GM19240 (cell line): ENCODE data around the gene TP53BP1.
"Not testable (repeated sequence)": the region's sequence is repeated elsewhere in the genome, so short reads cannot be mapped to it uniquely, and the experiment has no call there.

Source experiments
- DNase-seq: peaks from one replicate; pipeline ENCODE4 v3.0.0; 2011; ENCODE audit warnings: low spot score; ENCODE audit not compliant: insufficient read length

The TP53BP1 gene

GRCh38 chr15:43420435-43420834 is 72.5 kb downstream of the TP53BP1 start:
- DNase-seq = no peak

DNA sequence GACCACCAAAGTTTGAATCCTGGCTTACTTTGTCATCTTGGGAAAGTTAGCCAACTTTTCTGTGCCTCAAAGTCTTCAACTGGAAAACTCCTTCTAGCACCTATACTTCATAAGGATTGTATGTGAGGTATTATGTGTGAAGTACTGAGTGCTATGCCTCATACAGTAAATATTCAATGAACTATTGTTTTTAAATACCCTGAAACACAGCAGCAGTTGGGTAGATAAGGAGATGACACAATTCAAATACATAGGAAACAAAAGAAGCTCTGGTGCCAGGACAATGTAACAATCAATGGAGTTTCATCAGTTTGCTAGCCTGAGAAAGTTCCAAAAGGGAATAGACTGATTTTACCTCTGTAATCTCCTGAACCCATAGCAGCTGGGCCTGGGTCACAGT is 78.8 kb downstream of the TP53BP1 start:
- DNase-seq = no peak

DNA sequence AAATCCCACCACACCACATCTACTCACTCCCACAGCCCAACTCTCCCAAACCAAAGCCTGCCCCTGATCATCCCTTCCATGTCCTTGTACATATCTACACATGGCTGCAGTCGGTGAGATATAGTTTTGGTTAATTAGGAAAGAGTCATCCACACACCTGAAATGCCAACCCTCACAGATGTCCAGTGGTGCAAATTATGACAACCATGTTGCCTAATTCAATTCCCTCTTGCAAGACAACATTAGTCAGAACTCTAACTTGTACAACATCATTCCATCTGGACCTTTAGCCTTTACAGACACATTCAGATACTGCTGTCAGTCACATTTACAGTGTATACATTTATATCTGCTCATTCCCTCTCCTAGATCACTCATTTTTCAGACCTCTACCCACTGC is 80.9 kb downstream of the TP53BP1 start:
- DNase-seq = no peak

- no peak for DNase-seq
Measured at GRCh38 chr15:43410572-43411214, 82.3 kb downstream of the TP53BP1 start.

DNA sequence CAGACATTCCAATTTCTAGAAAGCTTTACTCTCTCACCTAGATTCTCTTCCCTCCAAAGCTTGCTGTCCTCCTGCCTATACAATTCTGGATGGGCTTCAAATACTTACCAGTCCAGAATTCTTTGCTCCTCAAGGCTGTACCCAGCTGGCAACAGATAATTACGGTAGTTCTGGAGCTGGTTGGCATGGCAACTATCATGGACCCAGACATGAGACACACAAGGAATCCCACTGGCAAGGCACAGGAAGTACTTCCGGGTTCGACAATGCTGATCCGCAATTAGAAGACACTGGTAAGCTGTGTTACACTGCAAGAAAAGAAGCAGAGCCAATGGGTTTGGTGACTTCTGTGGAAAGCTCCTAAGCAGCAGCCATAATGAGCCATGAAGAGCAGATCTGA is 84.2 kb downstream of the TP53BP1 start:
- no peak for DNase-seq

GRCh38 chr15:43406808-43407207 is 86.1 kb downstream of the TP53BP1 start:
- DNase-seq = no peak

DNA sequence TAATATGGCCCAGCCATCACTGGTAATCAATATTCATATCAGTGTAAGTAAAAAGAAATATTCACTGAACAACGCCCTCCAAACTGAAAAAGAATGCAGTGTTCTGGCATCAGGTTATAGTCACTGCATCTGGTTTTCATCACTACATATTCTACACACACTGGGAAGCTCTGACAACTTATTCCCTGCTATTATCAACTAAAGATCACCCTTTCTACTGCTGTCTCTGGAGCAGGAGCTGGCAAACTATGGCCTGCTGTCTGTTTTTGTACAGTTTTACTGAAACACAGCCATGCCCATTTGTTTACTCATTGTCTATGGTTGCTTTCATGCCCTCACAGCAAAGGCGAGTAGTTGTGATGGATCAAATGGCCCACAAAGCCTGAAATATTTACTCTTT is 86.8 kb downstream of the TP53BP1 start:
- DNase-seq = no peak

- no peak for DNase-seq
Measured at GRCh38 chr15:43404130-43404529, 88.8 kb downstream of the TP53BP1 start.

GRCh38 chr15:43403616-43404015 is 89.3 kb downstream of the TP53BP1 start:
- DNase-seq = no peak

DNA sequence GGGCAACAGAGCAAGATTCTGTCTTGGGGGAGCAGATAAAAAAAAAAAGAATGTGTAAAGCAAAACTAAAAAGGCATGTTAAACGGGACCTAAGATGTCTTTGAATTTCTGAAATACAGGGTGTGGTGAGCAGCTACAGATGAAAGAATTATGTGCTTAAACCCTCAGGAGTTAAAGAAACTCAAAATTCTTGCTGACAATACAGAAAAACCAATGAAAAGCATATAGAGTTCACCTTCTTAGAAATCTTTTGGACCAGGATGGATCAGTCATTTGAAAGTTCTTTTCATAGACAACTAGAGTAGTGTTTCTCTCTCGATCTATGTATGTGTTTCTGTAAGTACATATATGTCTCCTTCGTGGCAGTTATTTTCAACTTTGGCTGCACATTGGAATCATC is 90.7 kb downstream of the TP53BP1 start:
- no peak for DNase-seq

- not testable (repeated sequence) for DNase-seq
Measured at GRCh38 chr15:43393592-43393991, 99.4 kb downstream of the TP53BP1 start.

- no peak for DNase-seq
Measured at GRCh38 chr15:43390723-43391122, 102.2 kb downstream of the TP53BP1 start.

- DNase-seq = no peak
Measured at GRCh38 chr15:43383070-43383469, 109.9 kb downstream of the TP53BP1 start.

- no peak for DNase-seq
Measured at GRCh38 chr15:43382310-43382709, 110.6 kb downstream of the TP53BP1 start.

DNA sequence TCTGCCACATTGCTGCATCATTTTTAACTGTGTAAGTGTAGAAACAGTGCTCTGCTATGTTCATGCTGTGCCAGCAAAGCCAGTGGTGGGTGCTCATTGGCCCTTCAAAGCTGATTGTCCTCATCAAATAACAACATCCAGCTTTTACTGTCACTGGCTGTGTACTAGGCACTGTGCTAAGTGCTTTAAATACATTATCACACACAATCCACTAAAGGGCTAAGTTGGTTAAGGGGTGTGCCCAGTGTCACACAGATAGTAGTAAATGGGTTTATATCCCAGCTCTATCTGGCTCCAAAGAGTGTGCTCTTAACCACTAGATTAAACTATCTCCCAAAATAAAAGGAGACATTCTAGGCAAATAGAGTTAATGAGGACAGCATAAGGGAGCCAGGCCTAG is 114.4 kb downstream of the TP53BP1 start:
- DNase-seq = no peak

GRCh38 chr15:43376017-43376705 is 116.8 kb downstream of the TP53BP1 start:
- DNase-seq = peak; percentile 19

DNA sequence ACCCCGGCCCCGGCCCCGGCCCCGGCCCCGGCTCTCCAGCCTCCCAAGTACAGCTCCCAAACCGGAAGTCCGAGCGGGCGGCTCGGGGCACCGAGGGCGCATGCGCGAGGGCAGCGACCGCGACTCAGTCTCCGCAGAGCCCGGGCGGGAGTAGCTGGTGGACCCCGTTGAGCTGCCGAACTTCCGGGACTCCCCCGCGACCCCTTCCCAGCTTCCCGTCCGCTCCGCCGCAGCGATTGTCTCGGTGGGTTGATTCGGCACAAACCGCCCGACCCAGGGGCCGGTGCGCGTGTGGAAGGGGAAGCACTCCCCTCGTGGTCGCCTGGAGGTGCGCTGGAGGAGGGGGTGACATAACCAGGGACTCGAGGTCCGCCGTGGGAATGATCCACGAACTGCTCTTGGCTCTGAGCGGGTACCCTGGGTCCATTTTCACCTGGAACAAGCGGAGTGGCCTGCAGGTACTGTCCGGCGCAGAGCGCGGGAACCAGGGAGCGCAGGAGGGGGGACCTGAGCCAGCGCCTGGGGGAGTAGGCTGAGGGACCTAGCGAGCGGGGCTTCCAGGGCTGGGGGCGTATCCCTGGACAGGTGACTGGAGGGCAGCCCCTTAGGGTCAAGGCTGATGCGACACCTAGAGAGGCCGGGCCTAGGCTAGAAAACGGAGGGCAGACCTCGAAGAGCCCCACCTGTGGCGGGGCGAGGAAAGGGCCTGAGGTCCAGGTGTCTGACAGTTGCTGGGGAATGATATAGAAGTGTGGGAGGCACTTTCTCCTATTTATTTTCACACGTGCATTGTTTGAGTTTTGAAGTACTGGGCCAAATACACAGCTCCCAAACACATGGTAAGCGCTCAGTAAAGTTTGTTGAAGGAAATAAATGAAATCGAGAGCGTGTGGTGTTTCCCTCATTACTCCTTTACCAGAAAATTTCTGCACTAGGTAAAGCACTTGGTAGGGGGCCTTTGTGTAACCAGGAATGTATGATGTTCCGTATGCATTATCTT is 121.7 kb downstream of the TP53BP1 start, which contains the start of the genes TUBGCP4 and ZSCAN29:
Gene TUBGCP4, plus strand, starts transcription at position 127 of the 1,000 bp plus-strand sequence. Its CDS starts 254 bp downstream, at position 381.
Gene ZSCAN29, minus strand, starts transcription at position 69 of the 1,000 bp plus-strand sequence. CDS start 1,130 bp downstream, outside the sequence.
- DNase-seq = peak; percentile 81

DNA sequence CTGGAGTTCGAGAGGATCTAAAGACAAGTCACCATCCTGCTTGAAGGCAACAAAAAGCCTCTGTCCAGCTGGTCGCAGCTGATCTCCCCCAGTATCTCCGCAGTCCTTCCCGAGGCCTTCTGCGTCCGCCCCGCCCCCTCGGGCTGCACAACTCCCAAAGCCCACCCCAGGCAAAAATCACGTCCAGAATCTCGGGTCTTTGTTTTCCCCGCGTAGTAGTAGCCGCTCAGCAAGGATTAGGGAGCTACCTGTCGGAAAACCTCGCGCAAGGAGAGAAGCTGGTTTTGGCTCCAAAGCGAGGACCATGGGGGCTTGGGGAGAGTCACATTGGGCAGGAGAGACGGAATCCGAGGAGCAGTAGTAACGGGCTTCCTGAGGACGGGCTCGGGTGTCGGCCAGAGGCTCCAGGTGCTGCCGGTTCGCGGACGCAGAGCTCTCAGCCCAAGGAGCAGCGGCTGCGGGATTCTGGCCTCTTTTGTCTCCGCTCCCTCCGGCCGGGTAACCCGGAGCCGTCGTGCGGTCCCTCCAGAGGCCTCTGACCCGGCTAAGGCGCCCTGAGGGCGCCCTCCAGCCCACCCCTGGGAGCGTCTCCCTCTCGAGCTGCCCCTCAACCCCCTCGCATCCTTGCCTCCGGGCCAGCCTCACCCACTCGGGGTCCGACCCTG is 122.5 kb downstream of the TP53BP1 start:
- peak; percentile 17 for DNase-seq

DNA sequence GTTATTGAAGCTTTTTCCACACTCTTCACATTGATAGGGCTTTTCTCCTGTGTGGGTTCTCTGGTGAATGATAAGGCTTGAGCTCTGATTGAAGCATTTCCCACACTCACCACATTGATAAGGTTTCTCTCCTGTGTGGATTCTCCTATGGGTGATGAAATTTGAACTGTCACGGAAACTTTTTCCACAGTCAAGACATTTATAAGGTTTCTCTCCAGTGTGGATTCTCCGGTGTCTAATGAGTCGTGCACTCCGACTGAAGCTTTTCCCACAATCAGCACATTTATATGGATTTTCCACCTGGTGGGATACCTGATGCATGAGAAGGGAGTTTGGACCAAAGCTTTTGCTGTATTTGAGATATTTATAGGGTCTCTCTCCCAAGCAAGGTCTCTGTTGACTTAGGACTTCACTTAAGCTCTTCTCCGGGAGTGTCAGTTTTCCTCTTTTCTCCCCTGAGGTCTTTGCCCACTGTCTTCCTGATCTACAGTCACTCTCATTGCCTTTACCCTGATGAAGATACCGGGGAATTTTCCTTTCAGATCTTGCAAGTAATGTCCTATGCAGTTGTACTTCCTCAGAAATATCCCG is 131.5 kb downstream of the TP53BP1 start:
- DNase-seq = no peak

GRCh38 chr15:43360821-43361220 is 132.1 kb downstream of the TP53BP1 start:
- DNase-seq = no peak
